GM21528 (cell line): ENCODE results near the gene PTGR1.
"Not testable (repeated sequence)": the region's sequence is repeated elsewhere in the genome, so short reads cannot be mapped to it uniquely, and the experiment has no call there.

Experiments used
- ATAC-seq: cut with Tn5 transposase; IDR thresholded peaks from one replicate; pipeline ENCODE4 v1.9.1; 2021; ENCODE audit warnings: mild to moderate bottlenecking, moderate library complexity; ENCODE audit not compliant: unreplicated experiment, low FRiP score

PTGR1 gene

DNA sequence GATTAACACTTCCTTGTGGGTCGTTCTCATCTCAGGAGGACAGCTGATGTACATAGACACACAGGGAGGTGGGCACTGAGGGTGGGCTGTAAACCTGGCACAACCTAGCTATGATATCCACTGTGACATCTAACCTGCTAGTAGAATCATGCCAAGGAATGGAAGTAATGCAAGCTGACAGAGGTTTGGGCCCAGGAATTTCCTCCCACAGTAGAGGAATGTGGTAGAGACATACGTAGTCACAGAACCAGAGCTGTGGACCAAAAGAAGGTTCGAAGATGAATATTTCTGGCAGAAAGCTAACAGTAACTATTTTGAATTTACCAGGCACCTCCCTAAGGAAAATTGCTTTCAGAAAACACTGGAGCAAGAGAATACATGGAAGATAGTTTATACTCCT, 16.5 kb upstream of the PTGR1 start:
- ATAC-seq = no peak

DNA sequence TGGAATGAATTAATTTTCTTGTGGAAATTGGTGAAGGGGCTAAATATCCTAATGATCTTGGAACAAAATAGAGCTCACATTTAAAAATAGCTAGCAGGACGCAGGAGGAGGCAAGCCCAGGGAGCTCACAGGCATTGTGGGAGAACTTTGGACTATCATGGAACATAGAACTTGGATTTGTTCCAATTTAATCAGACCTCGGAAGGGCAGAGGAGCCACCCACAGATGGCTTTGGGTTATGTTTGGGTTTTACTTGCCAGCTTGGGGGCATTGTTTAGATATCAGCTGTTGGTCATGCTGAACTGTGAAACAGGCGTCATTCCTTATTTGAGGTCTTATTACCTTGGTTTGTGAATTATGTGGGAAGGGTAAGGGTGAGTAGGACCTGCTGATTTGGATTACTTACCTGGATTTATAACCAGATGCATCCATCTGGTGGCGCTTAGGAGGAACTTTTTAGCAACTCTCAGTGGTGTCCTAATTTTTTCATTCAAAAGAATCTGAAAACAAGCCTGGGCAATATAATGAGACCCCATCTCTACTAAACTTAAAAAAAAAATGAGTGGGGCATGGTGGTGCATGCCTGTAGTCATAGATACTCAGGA, 14.1 kb upstream of the PTGR1 start:
- ATAC-seq = no peak

- no peak for ATAC-seq
Measured at GRCh38 chr9:111610845-111611244, 11.4 kb upstream of the PTGR1 start.

DNA sequence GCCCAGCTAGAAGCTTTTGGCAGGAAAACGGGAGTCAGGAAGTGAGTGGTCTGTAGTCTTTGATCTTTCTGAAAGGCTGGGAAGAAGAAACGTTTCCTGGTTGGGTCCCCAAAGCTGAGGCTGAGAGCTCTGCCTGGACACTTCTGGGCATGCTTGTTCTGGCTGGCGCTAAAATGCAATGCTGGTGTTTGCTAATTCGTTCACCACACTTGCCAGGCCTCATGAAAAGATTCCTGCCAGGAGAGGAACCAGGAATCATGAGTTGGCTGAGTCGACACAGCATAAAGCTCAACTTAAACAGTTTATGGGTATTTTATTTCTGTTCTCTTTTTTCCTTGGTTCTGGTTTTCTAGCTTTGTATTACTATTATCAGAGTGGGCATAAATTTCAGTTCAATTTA, 10.7 kb upstream of the PTGR1 start:
- no peak for ATAC-seq

DNA sequence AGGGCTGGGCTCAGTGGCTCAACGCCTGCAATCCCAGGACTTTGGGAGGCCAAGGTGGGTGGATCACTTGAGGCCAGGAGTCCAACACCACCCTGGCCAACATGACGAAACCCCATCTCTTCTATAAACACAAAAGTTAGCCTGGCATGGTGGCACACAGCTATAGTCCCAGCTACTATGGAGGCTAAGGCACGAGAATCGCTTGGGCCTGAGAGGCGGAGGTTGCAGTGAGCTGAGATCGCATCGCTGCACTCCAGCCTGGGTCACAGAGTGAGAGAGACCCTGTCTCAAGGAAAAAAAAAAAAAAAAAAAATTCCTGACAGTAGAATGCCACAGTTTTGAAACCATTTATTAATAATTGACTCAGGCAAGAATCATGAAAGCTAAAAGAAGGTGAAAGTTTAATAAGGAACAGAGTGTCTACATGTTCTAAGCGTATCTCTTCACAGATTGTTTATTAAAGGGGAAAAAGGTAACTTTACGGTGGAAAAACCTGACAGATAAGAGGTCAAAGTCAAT, 5.7 kb upstream of the PTGR1 start:
- ATAC-seq = no peak

GRCh38 chr9:111604054-111604615, 4.7 kb upstream of the PTGR1 start:
- ATAC-seq = no peak

GRCh38 chr9:111603041-111603440, 3.6 kb upstream of the PTGR1 start:
- ATAC-seq = no peak

DNA sequence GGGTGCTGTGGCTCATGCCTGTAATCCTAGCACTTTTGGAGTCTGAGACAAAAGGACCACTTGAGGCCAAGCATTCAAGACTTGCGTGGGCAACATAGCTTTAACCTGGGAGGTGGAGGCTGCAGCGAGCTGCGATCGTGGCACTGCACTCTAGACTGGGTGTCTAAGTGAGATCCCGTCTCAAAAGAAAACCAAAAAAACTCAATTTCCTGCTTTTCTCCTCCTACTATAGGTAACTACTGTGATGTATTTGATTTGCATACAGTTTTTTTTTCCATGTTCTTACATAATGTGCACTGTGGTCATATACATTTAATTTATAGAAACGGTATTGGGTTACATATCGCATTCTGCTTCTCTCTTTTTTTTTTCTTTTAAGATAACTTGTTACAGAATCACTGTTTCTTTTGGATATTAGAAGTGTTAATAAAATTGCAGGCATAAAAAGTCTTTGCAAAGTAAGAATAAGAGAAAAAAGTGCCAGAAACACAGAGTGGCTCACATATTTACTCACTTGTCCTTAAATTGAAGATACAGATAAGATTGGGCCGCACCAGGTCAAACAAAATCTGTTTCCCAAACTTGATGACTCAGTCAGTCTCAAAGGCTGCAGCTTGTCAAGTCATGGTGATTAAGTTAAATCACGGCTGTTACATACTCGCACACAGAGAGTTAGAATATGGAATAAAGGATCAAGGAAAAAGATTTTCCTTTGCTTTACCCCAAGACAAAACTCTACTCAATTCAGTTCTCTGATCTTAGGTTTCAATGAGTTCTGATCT, 2.0 kb upstream of the PTGR1 start:
- no peak for ATAC-seq

DNA sequence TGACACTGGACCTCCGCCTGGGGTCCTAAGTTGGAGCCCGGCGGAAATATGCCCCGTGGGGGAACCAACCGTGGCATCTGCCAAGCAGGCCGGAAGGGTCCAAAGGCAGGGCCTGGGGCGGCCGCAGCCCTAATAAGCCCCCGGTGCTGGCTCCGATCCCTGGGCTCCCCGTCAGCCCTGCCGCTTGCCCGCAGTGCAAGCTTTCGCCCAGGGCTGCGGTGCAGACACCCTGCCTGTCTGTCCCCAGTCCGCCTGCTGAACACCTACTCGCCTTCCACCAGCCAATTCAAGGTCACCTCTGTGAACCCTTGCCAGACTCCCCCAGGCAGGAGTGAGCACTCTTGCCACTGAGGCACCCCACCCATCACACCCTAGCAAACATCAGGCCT, 502 bp upstream of the PTGR1 start:
- ATAC-seq = no peak

GRCh38 chr9:111598733-111599091, 735 bp downstream of the PTGR1 start:
- no peak for ATAC-seq

- ATAC-seq = no peak
Measured at GRCh38 chr9:111597852-111598732, 1.4 kb downstream of the PTGR1 start.

- ATAC-seq = no peak
Measured at GRCh38 chr9:111588846-111589245, 10.6 kb downstream of the PTGR1 start.

DNA sequence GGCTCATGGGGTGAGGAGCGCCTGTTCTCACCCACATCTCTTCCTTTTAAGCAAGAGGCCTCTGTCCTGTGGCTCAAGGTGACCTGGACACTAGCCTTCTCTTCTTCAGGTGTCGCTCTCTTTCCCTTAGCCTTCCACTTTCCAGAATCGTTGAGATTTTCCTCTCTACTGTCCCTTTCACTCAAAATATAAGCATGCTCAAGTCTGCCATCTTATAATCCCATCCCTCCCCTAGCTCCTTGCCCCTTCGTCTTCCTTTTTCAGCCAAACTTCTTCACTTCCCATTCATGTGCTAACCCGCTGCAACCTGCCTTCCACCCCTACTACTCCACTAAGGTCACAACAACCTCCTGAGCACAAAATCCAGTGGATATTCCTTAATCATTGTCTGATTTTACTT, 13.1 kb downstream of the PTGR1 start:
- ATAC-seq = no peak

DNA sequence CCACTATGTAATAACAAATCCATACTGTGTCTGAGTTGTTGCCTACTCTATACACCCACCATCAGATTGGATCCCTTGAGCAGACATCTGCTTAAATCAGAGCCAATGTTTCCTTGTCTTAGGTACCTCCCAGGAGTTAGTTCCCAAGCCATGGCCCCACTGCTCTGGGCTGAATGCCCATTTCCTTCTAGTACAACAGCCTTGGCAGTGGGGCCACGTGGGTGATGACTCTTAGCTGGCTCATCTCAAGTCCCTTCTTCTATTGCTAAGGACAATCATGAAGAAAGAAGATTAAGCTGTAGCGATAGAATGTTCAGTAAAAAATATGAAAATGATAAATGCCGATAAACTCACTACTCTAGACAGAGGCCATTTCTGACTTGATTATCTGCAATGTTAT, 16.6 kb downstream of the PTGR1 start:
- no peak for ATAC-seq

GRCh38 chr9:111572950-111573604, 26.4 kb downstream of the PTGR1 start:
- ATAC-seq = no peak

DNA sequence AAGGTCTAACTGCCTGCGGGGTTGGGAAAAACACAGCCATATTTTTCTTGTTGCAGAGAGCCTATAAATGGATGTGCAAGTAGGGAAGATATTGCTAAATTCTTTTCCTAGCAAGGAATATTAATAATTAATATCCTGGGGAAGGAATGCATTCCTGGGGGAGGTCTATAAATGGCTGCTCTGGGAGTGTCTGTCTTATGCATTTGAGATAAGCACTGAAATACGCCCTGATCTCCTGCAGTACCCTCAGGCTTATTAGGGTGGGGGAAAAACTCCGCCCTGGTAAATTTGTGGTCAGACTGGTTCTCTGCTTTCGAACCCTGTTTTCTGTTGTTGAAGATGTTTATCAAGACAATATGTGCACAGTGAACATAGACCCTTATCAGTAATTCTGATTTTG, 31.3 kb downstream of the PTGR1 start:
- ATAC-seq = not testable (repeated sequence)

GRCh38 chr9:111566234-111566633, 33.2 kb downstream of the PTGR1 start:
- no peak for ATAC-seq

GRCh38 chr9:111561165-111561719, 38.2 kb downstream of the PTGR1 start:
- ATAC-seq = no peak

GRCh38 chr9:111559000-111559610, 40.3 kb downstream of the PTGR1 start:
- ATAC-seq = no peak

DNA sequence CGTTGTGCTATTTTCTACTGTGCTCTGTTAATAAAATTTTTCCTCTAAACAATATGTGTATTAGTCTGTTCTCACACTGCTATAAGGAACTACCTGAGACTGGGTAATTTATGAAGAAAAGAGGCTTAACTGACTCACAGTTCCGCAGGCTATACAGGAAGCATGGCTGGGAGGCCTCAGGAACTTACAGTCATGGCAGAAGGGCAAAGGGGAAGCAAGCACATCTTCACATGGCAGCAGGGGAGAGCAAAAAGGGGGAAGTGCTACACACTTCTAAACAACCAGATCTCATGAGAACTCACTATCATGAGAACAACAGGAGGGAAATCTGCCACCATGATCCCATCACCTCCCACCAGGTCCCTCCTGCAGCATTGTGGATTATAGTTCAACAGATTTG, 44.0 kb downstream of the PTGR1 start:
- ATAC-seq = not testable (repeated sequence)
